Astrocyte (in vitro differentiated cells and primary cell): ENCODE results near the gene GAD1. TPM values are rescaled to one million over a fixed set of nuclear protein-coding genes. Genes with fewer than 3 reads are reported as not detected.

Experiments
- DNase-seq: peaks from one replicate; pipeline ENCODE4 v3.0.0-alpha.2; 2010; ENCODE audit warnings: low read depth
- FAIRE-seq: peaks from 2 replicates; lab custom pipeline; 2011; peaks lifted over from hg19 to GRCh38; lab: Jason Lieb, UNC
- H2AFZ ChIP-seq: 2 replicates; pipeline ENCODE4 v1.6.0; 2012; ENCODE audit warnings: low read depth, low read length, inconsistent platforms
- H3K27ac ChIP-seq: 2 replicates; pipeline ENCODE4 v1.5.1; 2011; ENCODE audit warnings: low read depth, low read length, inconsistent platforms
- H3K27me3 ChIP-seq: 2 replicates; pipeline ENCODE4 v1.6.0; 2011; ENCODE audit warnings: low read length, inconsistent platforms; ENCODE audit not compliant: insufficient read depth
- H3K36me3 ChIP-seq: 2 replicates; pipeline ENCODE4 v1.5.1; 2011; ENCODE audit warnings: low read length, inconsistent platforms; ENCODE audit not compliant: insufficient read depth
- H3K4me1 ChIP-seq: 2 replicates; pipeline ENCODE4 v1.5.1; 2011; ENCODE audit warnings: low read length, inconsistent platforms; ENCODE audit not compliant: insufficient read depth
- H3K4me2 ChIP-seq: 2 replicates; pipeline ENCODE4 v1.6.0; 2012; ENCODE audit warnings: low read length, inconsistent platforms
- H3K4me3 ChIP-seq: 2 replicates; pipeline ENCODE4 v1.5.1; 2011; ENCODE audit warnings: low read depth, mild to moderate bottlenecking, low read length, inconsistent platforms; ENCODE audit not compliant: insufficient read depth
- H3K79me2 ChIP-seq: 2 replicates; pipeline ENCODE4 v1.6.0; 2012; ENCODE audit warnings: mild to moderate bottlenecking, low read length, inconsistent platforms; ENCODE audit not compliant: insufficient read depth
- H3K9ac ChIP-seq: 2 replicates; pipeline ENCODE4 v1.6.0; 2012; ENCODE audit warnings: mild to moderate bottlenecking, low read length, inconsistent platforms
- H3K9me3 ChIP-seq: 2 replicates; pipeline ENCODE4 v1.5.1; 2012; ENCODE audit warnings: low read depth, mild to moderate bottlenecking, low read length, inconsistent platforms; ENCODE audit not compliant: insufficient read depth
- H4K20me1 ChIP-seq: 2 replicates; pipeline ENCODE4 v1.6.0; 2012; ENCODE audit warnings: low read length, inconsistent platforms; ENCODE audit not compliant: insufficient read depth
- H3K27ac Mint-ChIP-seq: one replicate; pipeline ENCODE4 v1.8.0; 2021; ENCODE audit warnings: mild to moderate bottlenecking, mixed read lengths; ENCODE audit not compliant: unreplicated experiment
- H3K27me3 Mint-ChIP-seq: one replicate; pipeline ENCODE4 v1.8.0; 2021; ENCODE audit warnings: low read depth, mixed read lengths; ENCODE audit not compliant: unreplicated experiment
- H3K36me3 Mint-ChIP-seq: one replicate; pipeline ENCODE4 v1.8.0; 2021; ENCODE audit warnings: low read depth, mixed read lengths; ENCODE audit not compliant: unreplicated experiment
- H3K4me1 Mint-ChIP-seq: one replicate; pipeline ENCODE4 v1.8.0; 2021; ENCODE audit warnings: low read depth, mixed read lengths; ENCODE audit not compliant: unreplicated experiment
- H3K4me3 Mint-ChIP-seq: one replicate; pipeline ENCODE4 v1.8.0; 2021; ENCODE audit warnings: mild to moderate bottlenecking, moderate library complexity, mixed read lengths; ENCODE audit not compliant: unreplicated experiment
- H3K9me3 Mint-ChIP-seq: one replicate; pipeline ENCODE4 v1.8.0; 2021; ENCODE audit warnings: mild to moderate bottlenecking, mixed read lengths; ENCODE audit not compliant: unreplicated experiment
- CTCF ChIP-seq: IDR thresholded peaks from 2 replicates; pipeline ENCODE4 v1.5.1; 2011; ENCODE audit warnings: low read depth, mild to moderate bottlenecking, inconsistent platforms, low read length, moderate library complexity; ENCODE audit not compliant: insufficient read depth
- EZH2 ChIP-seq: IDR thresholded peaks from 2 replicates; pipeline ENCODE4 v1.6.1; 2012; ENCODE audit warnings: mild to moderate bottlenecking, low read length, inconsistent platforms; ENCODE audit not compliant: insufficient read depth
- total RNA-seq: library from RNA; stranded (reverse); gene quantifications from 2 replicates; pipeline ENCODE4 v1.2.1, GENCODE V29; 2021

The GAD1 gene
- total RNA-seq, 1 donor from 2014 or later = 4.5 TPM

- H3K27me3 ChIP-seq = peaks cover 57% of the 10 kb centered on the region
- no peak overlapping the region for H3K9ac ChIP-seq
- H4K20me1 ChIP-seq = peaks cover 16% of the 10 kb centered on the region
- H3K79me2 ChIP-seq = no peaks in the 10 kb centered on the region
- H2AFZ ChIP-seq = no peak overlapping the region
- no peak overlapping the region for H3K4me3 Mint-ChIP-seq
- no peaks in the 10 kb centered on the region for H3K36me3 Mint-ChIP-seq
- no peaks in the 10 kb centered on the region for H3K36me3 ChIP-seq
- FAIRE-seq (peak; percentile 29), DNase-seq (peak; percentile 35)
- TF ChIP-seq EZH2 = no peak
- TF ChIP-seq CTCF = no peak
- H3K4me1 ChIP-seq = peaks cover 25% of the 10 kb centered on the region
- no peak overlapping the region for H3K27ac ChIP-seq
- no peak overlapping the region for H3K4me2 ChIP-seq
- no peak overlapping the region for H3K4me3 ChIP-seq
- H3K27me3 Mint-ChIP-seq = peaks cover 48% of the 10 kb centered on the region
- H3K27ac Mint-ChIP-seq = peak overlapping the region; percentile 34
- H3K4me1 Mint-ChIP-seq = no peaks in the 10 kb centered on the region
- H3K9me3 ChIP-seq = no peaks in the 10 kb centered on the region
- H3K9me3 Mint-ChIP-seq = peaks cover 5% of the 10 kb centered on the region
Observed at GRCh38 chr2:170813611-170814532, 2.8 kb upstream of the GAD1 start.

GRCh38 chr2:170814533-170815230 is 2.0 kb upstream of the GAD1 start:
- TF ChIP-seq CTCF (no peak), EZH2 (no peak)
- Mint-ChIP-seq H3K4me3 (peak overlapping the region; percentile 51), H3K27me3 (peaks cover 51% of the 10 kb centered on the region)

More at GRCh38 chr2:170814533-170815230, 2.0 kb upstream of the GAD1 start:
- H3K27ac Mint-ChIP-seq = no peak overlapping the region
- H3K4me1 ChIP-seq = peaks cover 27% of the 10 kb centered on the region
- no peak for FAIRE-seq
- H3K36me3 Mint-ChIP-seq = no peaks in the 10 kb centered on the region
- peaks cover 16% of the 10 kb centered on the region for H4K20me1 ChIP-seq
- no peaks in the 10 kb centered on the region for H3K36me3 ChIP-seq
- H3K4me2 ChIP-seq = no peak overlapping the region
- no peak overlapping the region for H3K27ac ChIP-seq
- H3K9me3 Mint-ChIP-seq = peaks cover 5% of the 10 kb centered on the region
- no peak for DNase-seq
- H3K9ac ChIP-seq = no peak overlapping the region
- no peaks in the 10 kb centered on the region for H3K79me2 ChIP-seq
- no peak overlapping the region for H2AFZ ChIP-seq
- H3K9me3 ChIP-seq = no peaks in the 10 kb centered on the region
- no peaks in the 10 kb centered on the region for H3K4me1 Mint-ChIP-seq
- no peak overlapping the region for H3K4me3 ChIP-seq
- H3K27me3 ChIP-seq = peaks cover 61% of the 10 kb centered on the region
